ENCODE measurements around the gene GAK.
"Not testable (repeated sequence)": the region's sequence is repeated elsewhere in the genome, so short reads cannot be mapped to it uniquely, and the experiment has no call there.

Gene GAK

GRCh38 chr4:931960-932712 lies at the start of gene GAK, which contains the start of gene TMEM175:
Gene GAK (minus strand): TSS chr4:932316. CDS start chr4:932187, 129 bp downstream.
Gene TMEM175 (plus strand): TSS chr4:932460. CDS start chr4:947740, 15,280 bp downstream.
- DNase-seq, result peak; percentile 65

DNA sequence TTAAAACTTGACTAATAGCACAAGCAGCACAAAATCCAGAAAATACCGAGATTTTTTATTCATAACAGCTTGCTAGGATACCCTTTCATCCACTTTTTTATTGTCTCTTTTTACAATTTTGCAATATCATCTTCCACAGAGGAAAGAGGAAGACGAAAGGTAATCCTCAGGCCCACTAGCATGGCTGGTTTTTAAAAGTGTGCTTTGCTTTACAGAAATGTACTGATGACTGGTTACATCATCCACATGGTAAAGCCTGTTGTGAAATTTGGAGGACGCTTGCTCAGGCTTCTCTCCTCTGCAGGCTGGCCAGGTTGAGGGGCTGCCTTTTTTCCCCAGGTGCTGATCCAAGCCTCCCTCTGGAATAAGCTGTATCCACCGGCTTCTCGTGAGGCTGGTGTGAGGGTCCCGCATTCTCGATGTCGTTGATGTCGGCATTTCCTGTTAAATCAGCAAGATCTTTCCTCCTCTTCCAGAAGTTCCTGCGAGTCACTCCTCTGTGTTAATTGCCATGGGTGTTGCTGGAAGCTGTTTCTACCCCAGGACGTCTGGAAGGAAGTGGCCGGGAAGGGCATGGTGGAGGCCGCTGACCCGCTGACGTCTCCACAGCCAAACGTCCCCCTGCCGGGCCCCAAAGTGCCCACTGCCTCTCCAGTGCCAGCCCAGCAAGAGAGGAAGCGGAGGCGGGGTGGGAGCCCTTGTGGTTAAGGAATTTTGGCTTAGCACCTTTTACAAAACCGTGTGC lies 47.0 kb upstream of the GAK start:
- DNase-seq, result no peak

- DNase-seq, result not testable (repeated sequence)
Observed at GRCh38 chr4:976016-976415, 43.9 kb upstream of the GAK start.

- no peak for DNase-seq
Observed at GRCh38 chr4:974668-975067, 42.6 kb upstream of the GAK start.

DNA sequence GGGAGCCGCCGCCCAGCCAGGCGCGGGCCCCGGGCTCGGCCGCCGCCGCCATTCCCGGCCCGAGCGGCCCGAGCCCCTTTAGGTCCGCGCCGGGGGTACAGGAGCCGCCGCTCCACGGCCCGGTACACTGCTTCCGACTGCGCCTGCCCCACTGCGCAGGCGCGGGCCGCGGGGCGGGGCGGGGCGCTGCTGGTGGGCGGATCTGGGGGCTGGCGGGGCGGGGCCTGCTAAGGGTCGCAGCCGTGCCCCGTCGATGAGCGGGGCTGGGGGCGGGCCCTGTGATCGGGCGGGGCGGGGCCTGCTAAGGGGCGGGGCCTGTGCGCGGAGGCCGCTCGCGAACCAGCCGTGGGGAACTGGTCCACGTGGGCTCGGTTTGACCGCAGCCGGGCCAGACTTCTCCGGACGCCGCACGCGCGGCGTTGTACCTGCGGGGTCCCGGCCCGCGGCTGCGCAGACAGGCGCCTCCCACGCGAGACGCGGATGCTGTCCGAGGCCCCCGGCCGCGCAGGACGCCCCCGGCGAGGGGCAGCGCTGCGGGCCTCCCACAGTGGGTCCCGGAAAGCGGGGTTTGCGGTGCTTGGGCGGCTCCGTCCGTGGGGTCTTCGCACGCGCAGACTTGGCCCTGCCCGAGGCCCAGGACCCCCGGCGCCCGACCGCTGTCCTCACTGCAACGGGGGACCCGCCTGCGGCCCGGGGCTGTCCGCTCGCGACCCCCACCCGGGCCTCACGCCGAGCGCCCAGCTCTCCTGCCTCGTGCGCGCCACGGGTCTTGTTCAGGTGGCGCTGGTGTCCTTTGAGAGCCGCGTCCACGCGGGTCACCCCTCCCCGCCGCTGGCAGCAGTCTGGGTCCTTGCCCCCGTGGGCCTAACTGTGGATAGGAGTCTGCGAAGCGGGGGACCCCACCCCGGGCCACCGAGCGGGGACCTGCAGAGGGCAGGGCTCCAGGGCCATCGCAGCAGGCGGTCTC lies 41.6 kb upstream of the GAK start, which contains the start of gene DGKQ:
Gene DGKQ (minus strand): TSS at position 139 of the 967 bp plus-strand sequence. CDS start 87 bp downstream, at position 52.
- peak; percentile 0 for DNase-seq

GRCh38 chr4:972651-973424 lies 40.7 kb upstream of the GAK start:
- no peak for DNase-seq

DNA sequence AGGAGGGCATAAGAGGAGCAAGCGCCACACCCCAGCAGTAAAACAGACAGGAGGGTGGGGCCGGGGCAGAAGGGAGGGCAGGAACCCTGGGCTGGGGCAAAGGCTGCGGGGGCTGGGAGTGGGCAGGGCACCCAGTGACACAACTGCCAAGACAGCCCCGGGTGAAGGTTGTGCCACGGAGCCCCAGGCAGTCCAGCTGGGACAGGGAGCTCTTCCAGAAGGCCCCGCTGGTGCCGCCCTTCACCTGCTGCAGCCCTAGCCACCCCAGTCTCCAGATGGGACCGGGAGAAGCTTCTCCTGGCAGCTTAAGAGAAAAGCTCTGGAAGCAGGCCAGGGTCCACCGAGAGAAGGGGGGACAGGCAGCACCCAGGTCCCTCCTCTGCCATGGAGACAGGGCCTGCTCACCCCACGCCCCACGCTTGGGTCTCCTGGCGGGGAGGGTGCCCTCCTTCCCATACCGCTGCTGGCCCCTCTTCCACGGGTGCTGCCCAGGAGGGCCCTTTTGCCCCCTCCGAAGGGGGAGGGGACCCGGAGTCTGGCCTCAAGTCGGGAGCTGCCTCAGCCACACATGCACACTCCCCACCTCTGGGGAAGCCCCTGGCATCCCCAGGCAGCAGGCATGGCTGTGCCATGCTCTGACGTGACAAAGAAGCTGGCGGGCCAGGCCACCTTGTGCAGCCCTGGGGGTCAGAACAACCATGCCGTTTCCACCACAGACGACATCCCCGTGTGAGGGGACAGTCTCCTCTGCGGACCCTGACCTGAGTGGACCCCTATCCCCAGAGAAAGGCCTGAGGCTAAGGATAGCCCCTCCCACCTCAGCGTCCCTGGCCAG lies 39.8 kb upstream of the GAK start:
- no peak for DNase-seq

- no peak for DNase-seq
Observed at GRCh38 chr4:970854-971520, 38.9 kb upstream of the GAK start.

- DNase-seq, result no peak
Observed at GRCh38 chr4:970046-970745, 38.1 kb upstream of the GAK start.

GRCh38 chr4:968621-969394 lies 36.7 kb upstream of the GAK start:
- DNase-seq, result no peak

- peak; percentile 1 for DNase-seq
Observed at GRCh38 chr4:968221-968620, 36.1 kb upstream of the GAK start.

DNA sequence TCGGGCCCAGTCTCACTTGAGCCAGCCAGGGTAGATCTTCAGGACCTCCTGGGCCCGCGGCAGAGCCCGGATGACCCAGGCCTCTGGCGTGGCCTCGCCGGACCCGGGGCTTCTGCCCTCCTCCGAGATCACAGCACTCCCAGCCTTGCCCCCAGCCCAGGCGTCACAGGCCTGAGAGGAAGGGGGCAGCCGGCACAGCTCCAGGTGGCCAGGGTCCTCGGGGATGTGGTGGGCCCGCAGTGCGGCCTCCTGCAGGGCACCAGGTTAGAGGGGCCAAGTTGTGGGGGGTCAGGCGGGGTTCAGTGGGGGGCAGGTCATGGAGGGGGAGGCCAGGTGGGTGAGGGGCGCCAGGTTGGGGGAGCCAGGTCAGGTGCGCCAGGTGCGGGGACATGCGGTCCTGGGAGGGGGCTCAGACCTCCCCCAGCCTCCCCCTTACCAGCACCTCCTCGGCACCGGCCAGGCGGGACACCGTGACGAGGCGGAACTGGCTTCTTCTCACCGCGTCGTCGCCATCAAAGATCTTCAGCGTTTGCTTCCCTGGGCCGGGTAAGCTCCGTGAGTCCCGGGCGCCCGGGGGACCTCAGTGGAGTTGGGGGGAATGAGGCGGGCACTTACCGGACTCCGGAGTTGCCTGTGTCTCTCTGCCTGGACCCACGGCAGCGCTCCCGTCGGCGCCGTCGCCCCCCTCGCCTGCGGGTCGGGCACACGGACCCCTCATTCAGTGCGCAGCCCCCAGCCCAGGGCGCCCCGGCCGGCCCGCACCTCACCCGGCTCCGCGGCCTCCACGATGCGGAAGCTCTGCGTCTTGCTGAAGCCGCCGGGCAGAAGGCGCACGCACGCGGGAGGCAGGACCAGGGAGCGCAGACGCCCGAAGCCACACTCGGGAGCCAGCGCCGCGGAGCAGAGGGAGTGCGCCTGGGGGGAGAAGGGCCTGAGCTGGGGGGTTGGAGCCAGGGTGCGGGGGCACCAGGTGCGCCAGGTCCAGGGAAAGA lies 35.3 kb upstream of the GAK start:
- DNase-seq, result no peak

DNA sequence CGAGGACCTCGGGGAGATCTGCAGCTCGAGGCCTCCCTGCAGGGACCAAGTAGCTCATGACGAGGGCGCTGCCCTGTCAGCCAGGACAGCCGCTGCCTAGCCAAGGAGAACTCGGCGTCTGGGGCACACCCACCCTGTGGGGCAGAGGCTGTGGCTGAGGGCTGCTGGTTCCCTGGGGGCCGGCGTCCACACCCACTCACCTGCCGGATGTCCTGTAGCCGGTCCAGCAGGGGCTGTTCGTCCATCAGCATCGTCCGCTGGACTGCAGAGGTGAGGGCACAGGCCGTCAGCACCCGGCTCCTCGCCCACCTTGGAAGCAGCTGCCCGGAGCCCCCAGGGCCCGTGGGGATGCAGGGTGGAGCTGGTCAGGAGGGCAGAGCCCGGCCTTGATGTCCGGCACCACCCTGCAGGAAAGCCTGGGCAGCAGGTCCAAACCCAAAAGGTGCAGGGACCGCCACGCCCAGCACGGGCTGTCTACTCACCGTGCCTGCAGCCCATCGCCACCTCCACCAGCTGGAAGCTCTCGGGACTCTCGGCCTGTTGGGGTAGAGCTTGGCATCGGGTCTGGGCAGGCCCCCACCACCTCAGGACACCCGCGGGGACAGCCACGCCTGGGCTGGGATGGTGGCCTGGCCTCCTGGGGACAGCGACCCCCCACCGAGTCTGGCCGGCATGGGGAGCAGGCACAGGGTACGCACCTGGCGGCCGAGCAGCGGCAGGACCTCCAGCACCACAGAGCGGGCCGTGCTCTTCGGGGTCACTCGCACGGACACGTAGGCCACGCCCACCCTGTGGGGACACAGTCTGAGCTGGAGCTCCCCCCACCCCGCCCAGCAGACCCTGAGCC lies 34.4 kb upstream of the GAK start:
- no peak for DNase-seq

DNA sequence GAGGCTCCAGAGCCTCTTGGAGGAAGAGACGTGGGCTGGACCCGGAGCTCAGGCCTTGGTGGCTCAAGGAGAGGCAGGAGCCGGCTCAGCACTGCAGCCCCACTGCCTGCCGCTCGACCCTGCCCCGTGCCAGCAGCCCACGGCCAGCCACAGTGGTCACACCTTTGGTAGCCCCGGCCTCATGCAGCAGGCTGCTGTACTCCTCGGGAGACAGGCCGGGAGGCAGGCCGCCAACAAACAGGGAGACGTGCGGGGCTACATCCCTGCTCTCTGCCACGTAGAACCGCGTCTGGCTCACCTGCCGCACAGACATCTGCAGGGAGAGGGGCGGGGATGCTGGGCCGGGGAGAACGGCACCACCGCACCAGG lies 33.6 kb upstream of the GAK start:
- no peak for DNase-seq

DNA sequence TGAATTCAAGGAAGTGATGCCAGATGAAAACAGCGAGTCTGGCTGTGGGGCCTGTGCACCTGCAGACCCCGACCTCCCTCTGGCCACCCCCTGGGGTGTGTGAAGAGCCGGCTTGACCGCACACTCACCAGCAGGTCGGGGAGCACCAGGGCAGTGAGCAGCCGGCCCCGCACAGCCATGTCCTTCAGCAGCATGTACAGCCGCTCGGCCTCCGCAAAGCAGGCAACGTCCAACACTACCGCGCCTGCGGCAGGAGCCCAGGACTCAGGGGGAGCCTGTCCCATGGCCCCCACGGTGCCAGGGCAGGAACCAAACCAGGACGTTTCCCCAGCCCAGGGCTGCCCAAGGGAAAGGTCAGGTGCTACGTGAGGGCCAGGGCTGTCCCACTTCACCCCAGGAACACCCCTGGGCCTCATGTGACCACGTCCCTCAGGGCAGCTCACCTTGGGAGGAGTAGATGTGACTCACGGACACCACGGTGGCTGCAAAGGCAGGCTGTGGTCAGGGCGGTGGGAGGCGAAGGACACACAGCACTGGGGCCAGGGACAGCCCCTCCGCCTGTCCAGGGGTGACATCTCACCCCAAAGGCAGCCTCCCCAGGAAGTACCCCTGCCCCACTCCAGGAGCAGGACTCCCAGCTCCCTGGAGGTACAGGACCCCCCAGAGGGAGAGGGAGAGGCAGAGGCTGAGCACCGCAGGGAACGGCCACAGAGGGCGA lies 33.1 kb upstream of the GAK start:
- DNase-seq, result no peak

GRCh38 chr4:964346-965025 lies 32.4 kb upstream of the GAK start:
- DNase-seq, result no peak

Measured in NCI-H1417 treated with DMSO at 0.1 percent for 48 hours (cell line).